HG02981 (cell line): ENCODE data around the gene SLC27A5.
"Not testable (repeated sequence)": the region's sequence is repeated elsewhere in the genome, so short reads cannot be mapped to it uniquely, and the experiment has no call there.

Experiments used
- ATAC-seq: cut with Tn5 transposase; IDR thresholded peaks from one replicate; pipeline ENCODE4 v1.9.1; 2021; ENCODE audit warnings: mild to moderate bottlenecking, moderate library complexity; ENCODE audit not compliant: unreplicated experiment

SLC27A5 gene

GRCh38 chr19:58550362-58551122 lies 38.8 kb upstream of the SLC27A5 start:
- ATAC-seq: no peak

DNA sequence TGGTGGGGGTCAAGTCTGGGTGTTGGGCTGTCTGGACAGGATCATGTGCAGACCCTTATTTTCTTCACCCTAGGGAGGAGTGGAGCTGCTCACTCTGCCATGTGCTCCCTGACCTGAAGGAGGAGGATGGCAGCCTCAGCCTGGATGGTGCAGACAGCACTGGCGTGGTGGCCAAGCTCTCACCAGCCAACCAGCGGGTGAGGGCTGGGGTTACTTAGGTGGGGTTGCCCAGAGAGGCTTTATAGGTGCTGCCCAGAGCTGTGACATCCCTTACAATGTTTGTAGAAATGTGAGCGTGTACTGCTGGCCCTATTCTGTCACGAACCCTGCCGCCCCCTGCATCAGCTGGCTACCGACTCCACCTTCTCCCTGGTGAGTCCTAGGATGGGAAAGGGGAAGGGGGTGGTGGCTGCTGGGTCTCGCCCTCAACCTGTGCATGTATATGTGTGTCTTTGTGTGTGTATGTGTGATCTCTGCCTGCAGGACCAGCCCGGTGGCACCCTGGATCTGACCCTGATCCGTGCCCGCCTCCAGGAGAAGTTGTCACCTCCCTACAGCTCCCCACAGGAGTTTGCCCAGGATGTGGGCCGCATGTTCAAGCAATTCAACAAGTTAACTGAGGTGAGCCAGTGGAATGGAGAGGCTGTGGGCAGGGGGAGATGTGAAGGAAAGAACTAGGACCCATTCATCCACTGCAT lies 38.0 kb upstream of the SLC27A5 start:
- no peak for ATAC-seq

DNA sequence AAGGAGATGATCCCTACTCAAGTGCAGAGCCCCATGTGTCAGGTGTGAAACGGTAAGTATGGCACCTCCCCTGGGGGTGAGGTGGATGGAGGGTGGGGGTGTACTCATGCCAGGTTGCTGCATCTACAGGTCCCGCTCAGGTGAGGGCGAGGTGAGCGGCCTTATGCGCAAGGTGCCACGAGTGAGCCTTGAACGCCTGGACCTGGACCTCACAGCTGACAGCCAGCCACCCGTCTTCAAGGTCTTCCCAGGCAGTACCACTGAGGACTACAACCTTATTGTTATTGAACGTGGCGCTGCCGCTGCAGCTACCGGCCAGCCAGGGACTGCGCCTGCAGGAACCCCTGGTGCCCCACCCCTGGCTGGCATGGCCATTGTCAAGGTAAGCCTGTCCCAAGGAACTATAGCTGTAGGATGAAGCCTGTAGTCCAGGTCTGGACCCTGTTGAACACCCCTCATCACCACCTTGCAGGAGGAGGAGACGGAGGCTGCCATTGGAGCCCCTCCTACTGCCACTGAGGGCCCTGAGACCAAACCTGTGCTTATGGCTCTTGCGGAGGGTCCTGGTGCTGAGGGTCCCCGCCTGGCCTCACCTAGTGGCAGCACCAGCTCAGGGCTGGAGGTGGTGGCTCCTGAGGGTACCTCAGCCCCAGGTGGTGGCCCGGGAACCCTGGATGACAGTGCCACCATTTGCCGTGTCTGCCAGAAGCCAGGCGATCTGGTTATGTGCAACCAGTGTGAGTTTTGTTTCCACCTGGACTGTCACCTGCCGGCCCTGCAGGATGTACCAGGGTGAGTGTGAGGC lies 37.3 kb upstream of the SLC27A5 start:
- ATAC-seq: no peak

- no peak for ATAC-seq
These were observed 35.8 kb upstream of the SLC27A5 start for GRCh38 chr19:58547323-58548312.

GRCh38 chr19:58546019-58546530 lies 34.3 kb upstream of the SLC27A5 start:
- ATAC-seq: no peak

- ATAC-seq: no peak
These were observed 33.7 kb upstream of the SLC27A5 start for GRCh38 chr19:58545286-58546018.

DNA sequence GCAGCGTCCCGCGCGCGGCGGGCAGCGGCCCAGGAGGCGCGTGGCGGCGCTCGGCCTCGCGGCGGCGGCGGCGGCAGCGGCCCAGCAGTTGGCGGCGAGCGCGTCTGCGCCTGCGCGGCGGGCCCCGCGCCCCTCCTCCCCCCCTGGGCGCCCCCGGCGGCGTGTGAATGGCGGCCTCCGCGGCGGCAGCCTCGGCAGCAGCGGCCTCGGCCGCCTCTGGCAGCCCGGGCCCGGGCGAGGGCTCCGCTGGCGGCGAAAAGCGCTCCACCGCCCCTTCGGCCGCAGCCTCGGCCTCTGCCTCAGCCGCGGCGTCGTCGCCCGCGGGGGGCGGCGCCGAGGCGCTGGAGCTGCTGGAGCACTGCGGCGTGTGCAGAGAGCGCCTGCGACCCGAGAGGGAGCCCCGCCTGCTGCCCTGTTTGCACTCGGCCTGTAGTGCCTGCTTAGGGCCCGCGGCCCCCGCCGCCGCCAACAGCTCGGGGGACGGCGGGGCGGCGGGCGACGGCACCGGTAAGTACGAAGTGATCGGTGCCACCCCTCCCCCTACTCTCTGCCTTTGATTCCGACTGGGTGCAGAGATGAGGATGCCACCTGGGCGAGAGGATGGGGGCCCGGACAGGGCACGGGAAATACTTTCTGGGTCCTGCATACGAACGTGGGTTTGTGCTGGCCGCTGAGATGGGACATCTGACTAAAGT lies 32.9 kb upstream of the SLC27A5 start:
- peak; percentile 41 for ATAC-seq

DNA sequence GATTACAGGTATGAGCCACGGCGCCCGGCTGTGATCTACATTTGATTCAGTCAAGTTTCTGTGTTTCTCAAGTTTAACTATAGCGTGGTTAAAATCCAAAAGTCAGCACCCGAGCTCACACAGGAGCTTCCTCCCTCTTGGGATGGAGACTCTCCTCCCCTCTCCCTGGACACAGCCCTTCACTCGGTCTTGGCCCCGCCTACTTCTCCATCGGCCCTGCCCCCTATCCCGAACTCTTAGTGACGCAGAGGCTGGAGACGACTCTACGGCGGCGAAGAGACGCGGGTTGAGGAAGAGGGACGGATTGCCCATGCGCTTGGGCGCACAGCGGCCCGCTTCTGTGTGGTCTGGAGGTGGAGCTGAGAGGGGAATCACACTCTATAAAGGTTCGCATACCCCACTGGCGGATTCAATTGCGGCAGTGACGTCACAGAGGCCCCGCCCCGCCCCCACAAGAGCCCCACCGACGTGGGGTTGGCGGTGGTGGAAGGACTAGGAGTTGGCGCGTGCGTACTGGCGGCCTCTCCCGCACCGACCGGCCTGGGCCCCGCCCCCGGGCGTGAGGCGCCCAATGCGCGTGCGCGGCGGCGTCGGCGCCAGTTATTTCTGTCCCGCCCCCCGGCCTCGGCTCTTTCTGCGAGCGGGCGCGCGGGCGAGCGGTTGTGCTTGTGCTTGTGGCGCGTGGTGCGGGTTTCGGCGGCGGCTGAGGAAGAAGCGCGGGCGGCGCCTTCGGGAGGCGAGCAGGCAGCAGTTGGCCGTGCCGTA lies 32.2 kb upstream of the SLC27A5 start, which contains the start of gene TRIM28:
TSS of gene TRIM28 (plus strand) at position 239 of the 765 bp plus-strand sequence. CDS start 694 bp downstream, outside the sequence.
- ATAC-seq: peak; percentile 78

GRCh38 chr19:58542641-58543372 lies 31.0 kb upstream of the SLC27A5 start:
- not testable (repeated sequence) for ATAC-seq

DNA sequence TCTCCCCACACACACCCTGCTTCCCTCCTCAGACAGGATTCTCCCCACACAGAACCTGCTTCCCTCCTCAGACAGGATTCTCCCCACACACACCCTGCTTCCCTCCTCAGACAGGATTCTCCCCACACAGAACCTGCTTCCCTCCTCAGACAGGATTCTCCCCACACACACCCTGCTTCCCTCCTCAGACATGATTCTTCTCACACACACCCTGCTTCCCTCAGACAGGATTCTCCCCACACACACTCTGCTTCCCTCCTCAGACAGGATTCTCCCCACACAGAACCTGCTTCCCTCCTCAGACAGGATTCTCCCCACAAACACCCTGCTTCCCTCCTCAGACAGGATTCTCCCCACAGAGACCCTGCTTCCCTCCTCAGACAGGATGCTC lies 27.4 kb upstream of the SLC27A5 start:
- not testable (repeated sequence) for ATAC-seq

DNA sequence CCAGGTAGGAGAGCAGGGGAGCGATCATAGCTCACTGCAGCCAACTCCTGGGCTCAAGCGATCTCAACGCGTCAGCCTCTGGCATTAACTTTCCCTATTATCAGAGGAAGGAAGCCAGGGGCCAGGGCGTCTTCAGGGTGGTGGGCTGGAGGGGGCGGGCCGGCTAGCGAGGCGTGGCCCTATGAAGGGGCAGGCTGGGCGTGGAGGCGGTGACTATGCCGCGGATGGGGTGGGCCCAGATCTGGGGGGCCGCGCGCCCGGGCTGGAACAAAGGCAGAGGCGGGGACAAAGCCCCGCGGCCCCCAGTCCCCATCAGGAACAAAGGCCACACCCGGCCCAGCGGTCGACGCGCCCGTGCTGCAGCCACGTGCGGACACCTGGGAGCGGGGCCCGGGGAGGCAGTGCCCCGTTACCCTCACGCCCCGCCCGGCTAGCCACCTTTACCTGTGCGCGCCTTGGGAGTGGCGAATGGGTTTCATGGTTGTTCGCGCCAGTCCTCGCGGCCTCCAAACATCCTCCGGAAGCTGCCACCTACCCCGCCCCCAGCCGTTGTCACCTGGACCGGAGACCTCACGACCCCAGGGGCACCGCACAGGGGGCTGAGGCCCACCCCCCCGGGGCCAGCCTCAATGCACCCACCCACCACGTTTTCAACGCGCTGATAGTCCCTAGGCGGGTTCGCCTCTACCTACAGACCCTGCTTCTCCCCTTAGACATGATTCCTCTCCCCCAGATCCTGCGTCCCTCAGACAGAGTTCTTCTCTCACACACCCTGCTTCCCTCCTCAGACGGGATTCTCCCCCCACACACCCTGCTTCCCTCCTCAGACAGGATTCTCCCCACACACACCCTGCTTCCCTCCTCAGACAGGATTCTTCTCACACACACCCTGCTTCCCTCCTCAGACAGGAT lies 26.7 kb upstream of the SLC27A5 start:
- ATAC-seq: no peak

DNA sequence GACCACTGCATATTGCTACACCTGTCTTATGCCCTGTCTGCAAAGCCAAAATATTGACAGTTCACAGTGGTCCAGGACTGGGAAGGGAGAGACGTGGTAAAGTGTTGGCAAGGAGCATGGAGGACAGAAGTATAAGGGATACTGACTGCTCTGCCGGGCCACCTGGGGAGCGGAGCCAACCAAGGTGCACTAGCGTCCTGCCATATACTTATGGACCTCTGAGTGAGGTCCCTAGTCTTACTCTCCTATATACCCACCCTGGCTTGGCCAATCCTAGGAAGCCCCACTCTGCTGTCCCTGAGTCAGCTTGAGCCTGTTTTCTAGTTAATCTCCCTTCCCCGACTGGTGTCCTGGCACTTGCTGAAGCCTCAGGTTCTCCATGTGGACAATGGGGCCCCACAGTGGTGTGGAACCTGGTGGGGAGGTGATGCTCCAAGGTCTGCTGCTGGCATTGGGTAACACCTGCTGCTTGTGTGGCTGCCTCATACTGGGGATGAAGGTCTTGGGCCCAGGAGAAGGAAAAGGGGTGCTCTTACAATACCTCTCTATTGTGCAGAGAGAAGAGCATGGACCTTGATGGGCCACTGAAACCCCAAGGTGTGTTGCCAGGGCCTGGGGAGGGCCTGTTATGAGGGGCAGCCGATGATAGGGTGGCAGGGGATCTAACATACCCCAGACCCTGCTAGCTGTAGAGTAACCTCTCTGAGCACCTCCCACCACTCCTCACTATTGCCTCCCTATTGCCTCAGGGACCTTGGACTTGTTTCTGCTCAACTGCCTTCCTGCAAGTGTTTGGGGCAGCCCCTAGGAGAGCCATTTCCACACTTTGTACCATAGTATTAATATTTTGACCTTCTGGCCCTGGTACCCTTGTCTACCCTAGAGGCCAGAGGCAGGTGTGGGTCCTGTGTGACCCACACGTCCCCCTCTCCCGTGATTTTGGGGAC lies 25.3 kb upstream of the SLC27A5 start:
- no peak for ATAC-seq

DNA sequence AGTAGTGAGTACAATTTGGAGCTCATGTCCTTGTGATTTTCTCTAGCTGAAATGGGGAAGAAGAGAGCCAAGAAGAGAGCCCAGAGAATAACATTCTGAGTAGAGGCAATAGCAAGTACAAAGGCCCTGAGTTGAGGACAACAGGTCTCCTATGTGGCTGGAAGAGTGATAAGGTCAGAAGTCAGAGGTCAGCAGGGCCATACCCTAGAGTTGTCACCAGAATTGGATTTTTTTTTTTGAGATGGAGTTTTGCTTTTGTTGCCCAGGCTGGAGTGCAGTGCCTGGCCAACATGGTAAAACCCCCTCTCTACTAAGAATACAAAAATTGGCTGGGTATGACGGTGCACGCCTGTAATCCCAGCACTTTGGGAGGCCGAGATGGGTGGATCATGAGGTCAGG lies 24.1 kb upstream of the SLC27A5 start:
- ATAC-seq: no peak

DNA sequence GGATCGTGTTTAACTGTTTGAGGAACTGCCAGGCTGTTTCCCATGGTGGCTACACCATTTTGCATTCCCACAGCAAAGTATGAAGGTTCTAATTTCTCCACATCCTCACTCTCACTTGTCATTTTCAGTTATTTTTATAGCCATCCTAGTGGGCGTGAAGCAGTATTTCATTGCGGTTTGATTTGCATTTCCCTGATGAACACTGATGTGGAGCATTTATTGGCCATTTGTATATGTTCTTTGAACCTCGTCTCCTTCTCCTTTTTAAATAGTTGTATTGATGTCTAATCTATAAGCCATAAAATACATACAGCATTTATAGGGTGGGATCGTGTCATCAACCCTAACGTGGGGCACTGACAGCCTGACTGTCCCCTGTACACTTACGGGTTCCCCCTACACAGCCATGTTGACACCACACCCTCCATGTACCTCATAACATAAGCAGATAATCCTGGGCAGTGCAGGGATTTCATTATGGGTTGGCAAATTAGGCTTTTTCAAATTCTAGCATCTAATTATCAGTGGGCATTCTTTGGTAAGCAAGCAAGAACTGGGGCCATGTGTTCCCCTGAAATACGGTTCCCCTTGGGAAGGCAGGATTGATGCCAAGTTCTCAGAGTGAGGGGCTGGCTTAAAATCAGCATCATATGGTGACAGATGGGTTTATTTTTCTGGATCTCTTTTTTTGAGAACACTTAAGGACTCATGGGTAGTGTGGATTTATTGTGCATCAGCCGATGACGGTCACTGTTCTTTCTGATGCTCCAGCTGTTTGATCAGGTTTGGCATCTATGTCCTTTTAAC lies 19.4 kb upstream of the SLC27A5 start:
- no peak for ATAC-seq
